Activated T-cell treated with anti-CD3 and anti-CD28 coated beads, Interleukin-2, amount 50 U/mL, for 4 hours (primary cell): ENCODE measurements around the gene KCNJ2. TPM values are rescaled to one million over a fixed set of nuclear protein-coding genes. Genes with fewer than 3 reads are reported as not detected.

Source experiments
- ATAC-seq, 2 donors: fragments of 200-7000 bp; cut with Tn5 transposase; one replicate each; pipeline ENCODE4 v1.10.0; 2021
- DNase-seq: peaks from one replicate; pipeline ENCODE4 v3.0.0-alpha.2; 2020
- H3K27me3 Mint-ChIP-seq: one replicate; pipeline ENCODE4 v1.8.0; 2021; ENCODE audit warnings: low read depth, mixed read lengths
- H3K36me3 Mint-ChIP-seq: one replicate; pipeline ENCODE4 v1.8.0; 2022; ENCODE audit warnings: mixed read lengths; ENCODE audit not compliant: insufficient read depth
- H3K4me1 Mint-ChIP-seq: one replicate; pipeline ENCODE4 v1.8.0; 2021; ENCODE audit warnings: low read depth, mixed read lengths
- H3K4me3 Mint-ChIP-seq: one replicate; pipeline ENCODE4 v1.8.0; 2021; ENCODE audit warnings: mild to moderate bottlenecking, moderate library complexity, mixed read lengths
- H3K9me3 Mint-ChIP-seq: one replicate; pipeline ENCODE4 v1.8.0; 2021; ENCODE audit warnings: mixed read lengths
- total RNA-seq, 3 donors: library from RNA; stranded (reverse); gene quantifications; one replicate each; pipeline ENCODE4 v1.2.1, GENCODE V29; 2021

The KCNJ2 gene
- total RNA-seq, 3 donors from 2014 or later, result not detected

DNA sequence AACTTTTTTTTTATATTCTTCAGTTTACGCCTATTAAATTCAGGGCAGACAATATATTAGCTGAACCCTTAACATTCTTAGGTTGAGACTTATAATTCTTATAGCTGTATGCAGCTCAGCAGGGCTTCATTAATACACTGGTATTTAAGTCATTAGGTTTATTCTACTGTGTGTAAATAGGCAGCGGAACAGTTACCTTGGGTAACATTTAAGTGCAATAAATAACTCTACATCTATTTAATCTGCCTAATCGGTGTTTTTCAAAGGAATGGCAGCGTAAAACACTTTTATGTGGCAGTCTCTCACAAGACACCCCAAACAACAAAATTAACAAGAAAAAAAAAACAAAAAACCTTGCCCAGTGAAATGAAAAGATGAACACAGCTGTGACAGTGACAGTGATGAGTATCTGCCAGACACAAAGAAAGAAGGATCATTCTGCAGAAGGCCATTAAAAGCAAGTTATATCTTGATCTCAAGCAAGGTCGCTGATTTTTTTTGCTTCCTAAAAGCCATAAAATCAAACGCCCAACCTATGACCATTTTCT, 32.6 kb downstream of the KCNJ2 start:
- no peaks in the 10 kb centered on the region for H3K9me3 Mint-ChIP-seq
- no peaks in the 10 kb centered on the region for H3K27me3 Mint-ChIP-seq

DNA sequence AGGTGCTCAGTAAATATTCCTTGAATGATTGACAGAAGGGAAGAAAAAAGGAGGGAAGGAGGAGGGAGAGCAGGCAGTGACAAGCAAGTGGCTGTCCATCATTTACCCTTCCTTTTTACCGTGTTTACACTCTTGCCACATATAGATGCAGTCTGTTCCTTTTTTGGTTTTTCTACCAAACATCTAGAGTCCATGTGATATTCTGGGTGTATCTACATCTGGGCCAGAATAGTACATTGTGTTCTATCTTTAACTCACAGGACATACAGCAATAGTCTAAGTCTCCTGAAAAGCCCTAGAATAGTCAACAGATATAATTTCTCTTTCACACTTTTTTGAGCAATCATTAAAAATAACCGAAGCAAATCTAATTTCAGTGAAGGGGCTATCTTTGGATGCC, 33.5 kb downstream of the KCNJ2 start:
- H3K4me3 Mint-ChIP-seq, result no peak overlapping the region
- no peaks in the 10 kb centered on the region for H3K27me3 Mint-ChIP-seq
- ATAC-seq (no peak), DNase-seq (no peak)
- H3K4me1 Mint-ChIP-seq, result no peaks in the 10 kb centered on the region
- no peaks in the 10 kb centered on the region for H3K9me3 Mint-ChIP-seq
- H3K36me3 Mint-ChIP-seq, result no peaks in the 10 kb centered on the region

More for the DNA sequence above, 32.6 kb downstream of the KCNJ2 start:
- H3K4me1 Mint-ChIP-seq, result no peaks in the 10 kb centered on the region
- no peak overlapping the region for H3K4me3 Mint-ChIP-seq
- H3K36me3 Mint-ChIP-seq, result no peaks in the 10 kb centered on the region
- DNase-seq (no peak), ATAC-seq (no peak)

DNA sequence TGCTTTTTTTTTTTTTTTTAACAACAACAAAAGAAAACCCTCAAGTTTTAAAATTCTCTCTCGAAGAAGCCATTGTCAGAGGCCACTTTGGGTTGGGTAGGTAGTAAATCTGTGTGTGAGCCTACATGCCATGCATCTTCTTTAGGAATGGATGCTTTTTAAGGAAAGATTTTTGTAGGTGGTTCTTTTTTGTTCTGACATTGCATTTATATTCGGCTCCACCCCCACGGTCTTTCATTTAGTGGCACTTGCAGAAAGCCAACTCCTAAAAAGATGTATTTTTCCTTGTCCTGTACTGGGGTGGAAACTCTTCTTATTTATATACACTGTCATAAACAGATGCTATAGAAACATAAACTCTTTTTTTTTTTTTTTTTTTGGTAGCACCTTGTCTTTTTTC, 35.1 kb downstream of the KCNJ2 start:
- no peak for DNase-seq
- no peak for ATAC-seq
- Mint-ChIP-seq H3K4me3 (no peak overlapping the region), H3K27me3 (no peaks in the 10 kb centered on the region), H3K36me3 (no peaks in the 10 kb centered on the region), H3K9me3 (no peaks in the 10 kb centered on the region), H3K4me1 (no peaks in the 10 kb centered on the region)

DNA sequence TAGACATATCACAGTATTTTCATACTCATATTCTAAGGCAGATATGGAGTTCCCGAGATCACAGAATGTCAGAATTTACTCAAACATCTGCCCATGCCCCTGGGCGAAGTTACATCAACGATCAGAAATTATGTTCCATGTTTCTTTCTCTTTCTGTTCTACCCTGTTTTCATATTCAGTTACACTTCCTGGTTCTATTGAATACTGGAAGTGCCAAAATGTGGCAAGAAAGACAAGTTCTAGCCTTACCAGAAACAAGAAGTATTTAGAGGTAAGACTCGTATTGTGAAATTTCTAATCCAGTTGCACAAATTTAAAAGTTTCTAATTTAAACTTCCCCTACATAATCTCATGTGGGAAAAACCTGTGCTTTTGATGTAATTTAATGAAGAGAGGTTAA, 36.1 kb downstream of the KCNJ2 start:
- Mint-ChIP-seq H3K27me3 (no peaks in the 10 kb centered on the region), H3K36me3 (no peaks in the 10 kb centered on the region), H3K4me3 (no peak overlapping the region), H3K4me1 (no peaks in the 10 kb centered on the region), H3K9me3 (no peaks in the 10 kb centered on the region)
- ATAC-seq (no peak), DNase-seq (no peak)

DNA sequence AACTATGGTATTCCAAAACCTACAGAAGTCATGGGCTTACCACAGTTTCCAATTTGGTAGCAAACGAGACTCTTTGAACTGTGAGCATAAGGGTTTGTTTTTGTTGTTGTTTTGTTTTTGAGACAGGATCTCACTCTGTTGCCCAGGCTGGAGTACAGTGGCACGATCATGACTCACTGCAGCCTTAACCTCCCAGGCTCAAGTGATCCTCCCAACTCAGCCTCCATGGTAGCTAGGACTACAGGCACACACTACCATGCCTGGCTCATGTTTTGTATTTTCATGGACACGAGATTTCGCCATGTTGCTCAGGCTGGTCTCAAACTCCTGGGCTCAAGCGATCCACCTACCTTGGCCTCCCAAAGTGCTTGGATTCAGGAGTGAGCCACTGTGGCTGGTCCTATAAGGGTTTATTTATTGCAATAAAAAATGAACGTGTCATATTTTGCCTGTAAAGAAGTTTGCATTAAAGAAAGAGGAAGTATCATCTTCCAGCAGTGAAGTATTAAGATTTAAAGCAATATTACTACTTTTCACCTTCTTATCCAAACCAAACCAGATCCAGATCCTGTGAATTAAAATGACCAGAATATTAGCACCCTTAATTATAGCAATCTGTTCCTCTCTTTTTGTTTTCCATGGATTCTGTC, 37.2 kb downstream of the KCNJ2 start:
- ATAC-seq, result no peak
- H3K4me3 Mint-ChIP-seq, result no peak overlapping the region
- no peaks in the 10 kb centered on the region for H3K36me3 Mint-ChIP-seq
- H3K4me1 Mint-ChIP-seq, result no peaks in the 10 kb centered on the region
- H3K27me3 Mint-ChIP-seq, result no peaks in the 10 kb centered on the region
- H3K9me3 Mint-ChIP-seq, result no peaks in the 10 kb centered on the region
- no peak for DNase-seq

DNA sequence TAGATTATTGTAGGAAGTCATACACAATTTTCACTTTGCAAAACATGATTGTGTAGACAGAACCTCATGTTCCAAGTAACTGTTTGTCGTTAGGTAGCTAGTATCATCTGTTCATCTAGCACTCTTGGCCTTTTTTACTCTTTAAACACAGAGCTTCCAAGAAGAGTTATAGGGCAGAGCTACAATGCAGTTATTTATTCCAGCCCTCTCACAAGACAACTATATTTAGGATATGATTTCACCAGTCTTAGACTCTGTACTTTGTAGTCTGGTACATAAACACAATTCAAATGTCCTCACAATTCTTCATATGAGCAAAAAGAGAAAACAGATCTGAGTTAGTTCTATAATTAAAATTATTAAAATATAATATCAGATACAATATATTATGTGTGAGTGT, 37.9 kb downstream of the KCNJ2 start:
- no peaks in the 10 kb centered on the region for H3K9me3 Mint-ChIP-seq

DNA sequence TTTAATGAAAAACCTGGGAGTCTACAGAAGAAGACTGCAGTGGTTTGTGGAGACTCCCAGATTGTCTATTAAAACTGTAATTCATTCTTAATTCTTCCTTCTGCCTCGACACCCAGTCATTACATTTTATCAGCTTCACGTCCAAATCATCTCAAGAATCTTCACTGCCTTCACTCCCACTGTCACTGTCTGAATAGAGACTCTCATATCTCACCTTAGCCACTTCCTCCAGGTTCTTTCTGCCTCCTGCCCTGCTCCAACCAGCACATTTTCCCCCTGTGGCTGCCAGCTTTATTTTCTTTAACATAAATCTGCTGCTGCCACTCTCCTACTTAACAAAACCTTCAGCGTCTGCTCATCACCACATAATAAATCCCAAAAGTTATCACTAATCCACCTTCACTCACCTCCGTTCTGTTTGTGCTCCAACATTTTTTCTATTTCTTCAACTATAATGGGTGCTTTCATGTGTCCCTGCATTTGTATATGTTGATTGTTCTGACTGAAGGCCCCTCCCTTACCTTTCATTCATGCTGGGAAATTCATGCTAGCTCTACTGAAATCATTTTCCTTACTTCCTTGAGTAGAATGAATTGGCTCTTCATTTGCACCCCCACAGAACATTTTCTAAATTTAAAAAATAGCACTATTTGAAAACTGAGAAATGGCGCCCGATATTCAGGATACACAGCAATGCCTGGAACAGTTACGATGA, 38.9 kb downstream of the KCNJ2 start:
- no peak for DNase-seq

More for the DNA sequence above, 37.9 kb downstream of the KCNJ2 start:
- Mint-ChIP-seq H3K27me3 (no peaks in the 10 kb centered on the region), H3K36me3 (no peaks in the 10 kb centered on the region), H3K4me1 (no peaks in the 10 kb centered on the region), H3K4me3 (no peak overlapping the region)
- ATAC-seq (no peak), DNase-seq (no peak)

DNA sequence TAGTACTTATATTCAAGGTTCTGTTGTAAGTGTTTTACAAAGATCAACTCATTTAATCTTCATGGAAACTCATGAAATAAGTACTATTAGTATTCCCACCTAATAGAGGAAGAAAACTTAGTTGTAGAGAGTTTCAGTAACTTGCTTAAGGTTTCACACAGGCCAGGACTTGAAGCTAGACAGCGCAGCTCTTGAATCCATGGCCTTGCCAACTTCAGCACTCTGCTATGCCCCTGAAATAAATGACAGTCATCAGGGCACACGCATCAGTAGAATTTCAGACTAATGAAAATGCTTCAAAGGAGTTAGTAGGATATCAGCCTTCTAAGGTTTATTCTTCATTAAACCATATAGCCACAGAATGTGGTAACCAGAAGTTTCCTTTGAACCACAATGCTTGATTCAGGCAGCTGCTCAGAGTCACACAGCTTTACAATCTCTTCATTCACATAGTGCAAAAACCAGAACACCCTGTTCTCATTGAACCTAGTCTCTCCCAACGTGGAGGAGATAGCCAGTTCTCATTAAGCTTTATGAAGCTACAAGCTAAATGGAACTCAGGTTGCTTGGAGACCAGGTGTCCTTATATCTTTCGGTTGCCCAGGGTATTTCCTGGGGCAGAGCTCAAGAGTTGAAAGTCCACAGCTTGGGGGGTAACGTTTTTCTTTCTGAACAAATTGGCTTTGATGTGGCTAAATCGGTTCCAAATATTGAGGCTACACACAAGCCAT, 39.7 kb downstream of the KCNJ2 start:
- no peaks in the 10 kb centered on the region for H3K27me3 Mint-ChIP-seq
- no peak for DNase-seq
- no peaks in the 10 kb centered on the region for H3K4me1 Mint-ChIP-seq
- ATAC-seq, result no peak
- H3K36me3 Mint-ChIP-seq, result no peaks in the 10 kb centered on the region
- H3K9me3 Mint-ChIP-seq, result no peaks in the 10 kb centered on the region
- H3K4me3 Mint-ChIP-seq, result no peak overlapping the region

More for the DNA sequence above, 38.9 kb downstream of the KCNJ2 start:
- Mint-ChIP-seq H3K27me3 (no peaks in the 10 kb centered on the region), H3K4me3 (no peak overlapping the region), H3K36me3 (no peaks in the 10 kb centered on the region), H3K9me3 (no peaks in the 10 kb centered on the region), H3K4me1 (no peaks in the 10 kb centered on the region)
- ATAC-seq, result no peak

DNA sequence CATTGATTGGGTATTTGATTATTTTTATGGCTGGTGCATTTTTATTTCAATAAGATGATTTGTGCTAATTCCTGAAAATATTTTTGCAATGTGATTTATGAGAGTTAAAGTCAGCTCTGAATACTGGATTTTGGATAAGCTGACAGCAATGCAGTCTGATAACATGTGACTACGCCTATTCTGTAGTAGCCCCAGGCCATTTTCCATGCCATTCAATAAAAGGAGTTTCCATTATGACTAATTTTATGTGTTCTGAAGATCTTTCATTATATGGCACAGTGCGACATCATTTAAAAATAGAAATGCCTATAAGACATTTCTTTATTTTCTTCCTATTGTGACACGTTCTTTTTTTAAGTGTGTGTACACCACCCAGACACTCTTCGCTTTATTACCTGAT, 46.3 kb downstream of the KCNJ2 start:
- H3K9me3 Mint-ChIP-seq, result no peaks in the 10 kb centered on the region
- DNase-seq (no peak), ATAC-seq (no peak)
- no peaks in the 10 kb centered on the region for H3K27me3 Mint-ChIP-seq
- no peaks in the 10 kb centered on the region for H3K36me3 Mint-ChIP-seq
- no peaks in the 10 kb centered on the region for H3K4me1 Mint-ChIP-seq
- no peak overlapping the region for H3K4me3 Mint-ChIP-seq

DNA sequence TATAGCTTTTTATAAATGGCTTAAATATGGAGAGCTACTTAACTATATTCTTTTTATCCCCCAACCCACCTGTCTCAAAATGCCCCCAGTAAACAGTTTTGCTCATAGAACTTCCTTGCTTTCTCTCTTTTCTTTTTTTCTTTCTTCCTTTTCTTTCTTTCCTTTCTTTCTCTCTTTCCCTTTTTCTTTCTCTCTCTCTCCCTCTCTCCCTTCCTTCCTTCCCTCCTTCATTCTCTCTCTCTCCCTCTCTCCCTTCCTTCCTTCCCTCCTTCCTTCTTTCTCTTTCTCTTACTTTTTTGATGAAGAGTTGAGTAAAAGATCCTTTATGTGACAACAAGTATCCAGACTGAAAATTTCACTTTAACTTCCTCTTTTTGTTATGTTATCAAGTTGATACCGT, 48.2 kb downstream of the KCNJ2 start:
- Mint-ChIP-seq H3K4me3 (no peak overlapping the region), H3K4me1 (no peaks in the 10 kb centered on the region), H3K36me3 (no peaks in the 10 kb centered on the region), H3K9me3 (no peaks in the 10 kb centered on the region), H3K27me3 (no peaks in the 10 kb centered on the region)
- no peak for DNase-seq
- no peak for ATAC-seq

DNA sequence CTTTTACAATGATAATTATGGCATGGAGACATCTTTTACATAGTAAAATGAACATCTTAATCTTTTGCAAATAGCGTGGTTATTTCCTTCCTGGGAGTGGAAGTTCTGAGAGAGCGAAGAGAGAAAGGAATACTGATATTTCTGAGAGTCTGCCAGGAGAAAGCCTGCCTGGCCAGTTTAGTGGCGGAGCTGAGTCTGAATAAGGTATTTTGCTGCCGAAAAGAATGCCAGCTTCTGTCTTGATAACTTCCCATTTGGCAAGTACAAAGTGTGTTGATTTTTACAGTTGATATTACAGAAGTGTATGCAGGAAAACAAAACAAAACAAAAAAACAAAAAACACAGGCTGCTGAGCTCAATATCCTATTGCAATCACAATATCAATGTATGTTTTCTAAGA, 55.9 kb downstream of the KCNJ2 start:
- H3K27me3 Mint-ChIP-seq, result no peaks in the 10 kb centered on the region
- no peaks in the 10 kb centered on the region for H3K36me3 Mint-ChIP-seq
- no peaks in the 10 kb centered on the region for H3K4me1 Mint-ChIP-seq
- no peaks in the 10 kb centered on the region for H3K9me3 Mint-ChIP-seq
- ATAC-seq (no peak), DNase-seq (no peak)
- no peak overlapping the region for H3K4me3 Mint-ChIP-seq

Other genes with a start within 250 kb of the KCNJ2 start
- gene KCNJ16, start 94.3 kb upstream of the KCNJ2 start, total RNA-seq, result not detected